Measurements from ENCODE around the gene SLC25A26.
A peak's percentile ranks its signal among the peaks of the same experiment; 100 is the strongest.

SLC25A26 gene

DNA sequence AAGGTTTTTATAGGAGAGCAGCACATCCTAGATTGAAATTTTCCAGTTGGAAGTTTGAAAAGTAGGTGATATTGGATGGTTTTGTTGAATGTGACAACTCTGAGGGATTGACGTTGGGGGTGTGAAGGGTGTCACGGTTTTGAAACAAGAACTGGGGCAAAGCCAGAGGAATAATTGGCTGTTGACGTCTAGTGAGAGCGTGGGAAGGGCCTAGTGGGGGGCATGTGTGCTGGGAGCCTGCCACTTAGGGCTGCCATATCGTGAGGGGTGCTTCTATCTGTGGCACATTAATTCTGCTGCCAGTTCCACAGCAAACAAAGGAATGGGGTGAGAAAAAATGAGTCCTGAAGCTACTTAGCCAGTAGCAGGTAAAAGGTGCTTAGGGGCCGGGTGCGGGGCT, 150.6 kb downstream of the SLC25A26 start:
- no peak for DNase-seq (ENCODE audit: low read depth in 2 of 2)

DNA sequence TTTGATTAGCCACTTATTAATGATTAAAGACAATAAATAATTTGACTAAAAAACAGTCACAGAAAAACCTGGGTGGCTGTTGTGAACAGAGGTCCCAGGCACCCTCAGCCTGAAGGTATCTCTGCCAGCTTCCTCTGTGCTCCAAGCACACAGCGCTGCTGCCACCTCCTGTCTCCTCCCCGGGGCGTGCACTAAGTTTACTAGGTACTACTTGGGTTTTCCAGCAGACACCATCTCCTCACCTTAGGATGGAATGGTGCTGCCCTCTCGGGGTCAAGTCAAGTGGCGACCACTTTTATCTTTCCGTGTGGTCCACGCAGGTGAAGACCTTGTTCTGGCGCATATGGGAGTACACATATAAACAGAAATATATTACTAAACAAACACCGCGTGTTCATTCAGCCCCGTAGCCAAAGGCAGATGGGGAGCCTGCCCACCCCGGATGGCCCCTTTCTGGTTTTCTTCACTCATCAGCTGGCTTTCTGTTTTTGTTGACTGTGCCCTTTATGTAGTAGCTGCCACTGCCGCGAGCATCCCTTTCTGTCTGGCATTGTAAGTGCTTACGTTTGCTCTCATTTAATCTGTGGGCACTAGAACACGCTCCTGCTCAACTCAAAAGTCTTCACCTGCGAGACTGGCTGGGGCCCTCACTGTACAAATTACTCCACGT, 152.0 kb downstream of the SLC25A26 start:
- no peak for DNase-seq (ENCODE audit: low read depth in 2 of 2)

DNA sequence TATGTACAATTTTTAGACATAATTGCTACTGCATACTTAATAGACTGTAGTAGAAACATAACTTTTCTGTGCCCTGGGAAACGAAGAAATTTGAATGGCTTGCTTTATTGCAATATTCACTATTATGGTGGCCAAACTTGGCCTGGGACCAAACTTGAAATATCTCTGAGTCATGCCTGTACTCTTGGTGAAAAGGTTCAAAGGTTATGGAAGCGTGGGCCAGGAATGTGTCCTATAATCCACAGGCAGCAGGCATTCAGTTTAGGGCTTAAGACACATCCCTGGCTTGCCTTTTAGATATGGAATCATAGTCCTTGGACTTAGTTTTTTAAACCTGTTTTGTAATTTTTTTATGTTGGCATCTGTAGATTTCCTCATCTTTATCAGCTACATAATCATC, 155.8 kb downstream of the SLC25A26 start:
- no peak for DNase-seq (ENCODE audit: low read depth in 2 of 2)

DNA sequence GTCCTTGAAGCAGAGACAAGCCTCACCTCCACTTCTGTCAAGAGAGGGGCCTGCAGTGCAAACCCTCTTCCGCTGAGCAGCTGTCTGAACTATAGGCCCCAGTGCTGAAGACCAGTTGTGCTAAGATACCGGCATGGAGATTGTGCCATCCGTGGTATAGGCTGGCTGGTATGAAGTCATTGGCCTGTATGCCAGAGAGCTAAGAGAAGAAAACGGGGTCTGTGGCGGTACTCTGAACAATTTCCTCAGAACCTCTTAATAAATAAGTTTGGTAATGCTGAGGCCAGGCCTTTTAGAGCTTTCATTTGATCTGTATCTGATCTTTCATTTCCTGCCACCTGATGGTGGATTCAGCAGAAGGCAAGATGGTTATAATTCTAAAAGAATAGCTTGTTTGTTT, 157.0 kb downstream of the SLC25A26 start:
- no peak for DNase-seq (ENCODE audit: low read depth in 2 of 2)

DNA sequence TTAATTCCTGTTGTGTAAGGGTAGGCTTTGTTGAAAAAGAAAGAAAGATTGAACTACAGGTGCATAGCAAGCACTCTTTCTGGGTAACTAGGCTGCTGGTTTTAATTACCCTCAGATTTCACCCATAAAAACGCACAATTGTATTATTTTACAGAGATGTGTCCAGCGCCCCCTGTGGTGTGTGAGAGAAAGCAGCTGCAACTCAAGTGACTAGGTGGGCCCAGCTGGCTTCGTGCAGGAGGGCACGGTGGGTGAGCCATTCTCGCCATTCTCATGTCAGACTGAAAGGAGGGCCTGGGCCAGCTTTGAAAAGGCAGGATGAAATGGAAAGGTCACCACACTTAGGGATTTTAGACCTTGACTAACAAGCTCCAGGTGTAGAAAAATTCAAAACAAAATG, 157.5 kb downstream of the SLC25A26 start:
- peak; percentile 19 to 37 for DNase-seq (ENCODE audit: low read depth in 2 of 2)

DNA sequence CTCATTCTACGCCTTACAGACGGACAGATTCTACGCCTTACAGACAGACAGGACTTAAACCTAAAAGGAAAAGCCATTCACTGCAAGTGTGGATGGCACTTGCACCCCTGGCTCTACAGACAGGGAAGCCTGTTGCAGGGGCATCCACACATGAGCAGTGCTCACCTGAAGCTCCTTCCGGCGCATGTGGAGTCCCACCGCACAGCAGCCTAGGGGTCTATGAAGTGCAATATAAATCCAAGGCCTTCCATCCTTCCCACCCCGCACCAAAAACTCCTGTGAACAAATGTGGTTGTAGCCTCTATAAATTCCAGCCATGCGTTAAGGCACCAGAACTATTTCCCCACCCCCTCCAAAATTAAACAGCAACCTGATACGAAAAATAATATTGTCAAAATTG, 158.8 kb downstream of the SLC25A26 start:
- no peak for DNase-seq (ENCODE audit: low read depth in 2 of 2)

DNA sequence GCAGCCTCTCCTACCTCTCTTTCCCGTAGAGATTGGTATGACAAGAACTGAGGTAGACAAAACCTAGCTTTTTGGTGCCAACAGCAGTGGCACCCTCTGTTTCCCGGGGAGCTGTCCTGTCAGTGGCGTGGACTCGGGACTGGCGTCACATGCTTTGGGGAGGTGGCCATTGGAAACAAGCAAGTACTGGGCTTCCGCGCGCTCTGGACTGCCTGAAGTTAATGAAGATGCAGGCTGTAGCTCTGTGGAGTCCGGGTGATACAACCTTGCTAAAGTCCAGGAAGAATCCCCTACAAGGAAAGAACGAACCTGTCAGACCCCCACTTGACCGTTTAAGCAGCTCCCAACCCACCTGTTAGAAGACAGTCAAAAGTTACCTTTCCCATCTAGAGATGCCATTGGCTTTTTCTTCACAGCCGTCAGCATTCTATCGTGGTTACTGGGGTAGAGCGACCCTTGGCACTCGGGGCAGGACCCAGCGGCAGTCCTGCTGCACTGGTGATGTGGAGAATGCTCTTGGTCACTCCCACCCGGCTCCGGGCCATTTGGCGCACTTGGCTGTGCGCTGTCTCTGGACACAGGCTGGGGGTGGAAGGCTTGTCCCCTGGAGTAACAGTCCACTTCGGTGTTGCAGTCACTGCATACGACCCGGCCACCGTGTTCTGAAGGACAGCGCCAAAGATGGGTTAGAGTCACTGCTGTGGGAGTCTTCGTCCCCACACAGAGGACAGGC, 159.6 kb downstream of the SLC25A26 start:
- no peak for DNase-seq (ENCODE audit: low read depth in 2 of 2)

DNA sequence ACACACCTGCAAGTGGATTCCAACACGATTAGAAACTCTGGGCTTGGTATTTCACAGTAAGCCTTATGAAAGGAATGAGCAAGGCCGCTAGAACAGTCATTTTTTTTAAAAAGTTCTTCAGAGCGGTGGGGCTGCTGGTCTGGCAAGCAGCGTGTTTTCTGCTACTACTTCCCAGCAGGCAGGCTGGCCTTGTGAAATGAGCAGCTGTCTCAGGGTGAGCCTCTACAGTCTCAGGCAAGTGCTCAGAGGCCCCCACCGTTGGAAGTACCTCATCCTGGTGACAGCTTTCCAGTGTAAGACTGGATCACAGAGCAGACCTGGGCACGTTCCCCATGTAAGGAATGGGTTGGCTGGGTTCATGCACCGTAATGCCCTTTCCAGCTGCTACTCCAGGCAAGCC, 160.8 kb downstream of the SLC25A26 start:
- no peak for DNase-seq (ENCODE audit: low read depth in 2 of 2)

DNA sequence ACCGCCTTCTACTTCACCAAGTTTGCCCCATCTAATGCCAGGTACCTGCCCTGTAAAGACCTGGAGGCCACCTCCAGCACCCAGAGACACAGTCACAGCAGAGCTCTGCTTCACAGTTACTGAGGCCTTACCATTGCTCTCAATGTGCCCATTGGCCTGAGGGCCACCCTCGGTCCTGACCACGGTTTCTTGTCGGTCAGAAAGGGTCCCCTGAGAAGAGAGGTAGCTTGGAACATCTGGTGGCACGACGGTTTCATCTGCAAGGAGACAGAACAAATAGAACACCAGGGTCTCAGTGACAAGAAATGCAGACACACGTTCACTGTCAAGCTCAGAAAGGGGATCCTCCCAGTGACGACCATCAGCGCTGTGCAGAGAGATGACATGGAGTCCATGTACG, 161.3 kb downstream of the SLC25A26 start:
- no peak for DNase-seq (ENCODE audit: low read depth in 2 of 2)

DNA sequence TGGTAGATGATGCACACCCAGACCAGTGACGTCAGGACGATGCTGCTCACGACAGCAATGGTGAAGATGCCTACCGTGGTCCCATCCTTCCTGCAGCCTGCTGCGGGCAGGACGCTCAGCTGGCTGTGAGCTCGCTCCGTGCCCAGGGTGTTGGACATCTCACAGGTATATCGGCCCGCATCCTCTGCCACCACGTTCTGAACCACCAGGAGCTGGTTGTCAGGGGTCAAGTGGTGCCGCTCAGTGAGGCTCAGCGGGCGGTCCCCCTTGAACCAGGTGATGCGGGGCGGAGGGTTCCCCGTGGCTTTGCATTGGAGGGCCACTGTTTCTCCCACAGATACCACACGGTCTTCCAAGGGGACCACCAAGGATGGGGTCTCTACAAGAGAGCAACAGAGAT, 162.2 kb downstream of the SLC25A26 start:
- DNase-seq (ENCODE audit: low read depth in 2 of 2) = no peak

DNA sequence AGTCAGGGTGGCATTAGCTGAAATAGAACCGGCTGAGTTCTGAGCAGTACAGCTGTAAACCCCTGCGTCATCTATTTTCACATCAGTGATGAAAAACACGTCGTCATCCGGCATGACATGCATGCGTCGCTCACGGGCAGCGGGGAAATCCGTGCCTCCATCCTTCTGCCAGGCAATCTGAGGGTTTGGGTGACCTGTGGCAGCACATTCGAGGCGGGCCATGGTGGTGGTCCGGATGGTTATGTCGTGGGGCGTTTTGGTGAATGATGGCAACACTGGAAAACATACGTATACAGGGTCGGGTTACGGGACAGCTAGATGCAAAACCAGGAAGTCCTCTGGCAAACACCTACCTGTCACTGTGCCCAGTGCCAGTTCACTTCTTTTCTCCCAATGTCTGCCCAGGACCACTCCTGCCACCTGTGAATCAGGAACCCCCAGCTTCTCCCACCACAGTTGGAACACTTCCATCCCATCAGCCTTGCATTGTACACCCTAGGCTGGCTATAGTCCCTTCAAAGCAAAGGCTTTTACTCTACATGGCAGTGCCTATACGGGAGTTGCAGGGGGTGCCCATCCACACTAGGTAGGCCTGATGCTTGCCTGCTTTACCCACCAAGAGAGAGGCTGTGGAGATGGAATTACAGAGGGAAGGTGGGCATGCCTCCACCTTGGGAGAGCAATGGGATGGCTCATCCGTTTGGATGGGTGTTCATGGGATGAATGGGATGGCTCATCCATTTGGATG, 163.4 kb downstream of the SLC25A26 start:
- DNase-seq (ENCODE audit: low read depth in 2 of 2) = no peak

DNA sequence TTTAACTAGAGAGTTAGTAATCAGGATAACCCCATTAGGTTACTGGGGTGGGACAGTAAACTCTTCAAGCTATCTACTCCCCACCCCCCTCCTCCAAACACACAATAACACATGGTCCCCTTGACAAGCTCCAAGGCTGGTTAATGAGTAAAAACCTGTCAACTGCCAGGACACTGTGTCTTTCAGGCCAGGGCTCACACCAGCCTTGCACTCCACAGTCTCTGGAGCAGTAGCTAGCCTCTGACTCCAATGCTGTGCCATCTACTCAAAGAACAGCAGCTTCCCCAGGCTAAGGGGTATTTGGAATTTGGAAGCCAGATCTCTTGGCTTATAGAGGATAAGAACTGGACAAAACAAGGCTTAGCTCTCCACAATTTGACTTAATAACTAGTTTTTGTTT, 164.3 kb downstream of the SLC25A26 start:
- no peak for DNase-seq (ENCODE audit: low read depth in 2 of 2)

DNA sequence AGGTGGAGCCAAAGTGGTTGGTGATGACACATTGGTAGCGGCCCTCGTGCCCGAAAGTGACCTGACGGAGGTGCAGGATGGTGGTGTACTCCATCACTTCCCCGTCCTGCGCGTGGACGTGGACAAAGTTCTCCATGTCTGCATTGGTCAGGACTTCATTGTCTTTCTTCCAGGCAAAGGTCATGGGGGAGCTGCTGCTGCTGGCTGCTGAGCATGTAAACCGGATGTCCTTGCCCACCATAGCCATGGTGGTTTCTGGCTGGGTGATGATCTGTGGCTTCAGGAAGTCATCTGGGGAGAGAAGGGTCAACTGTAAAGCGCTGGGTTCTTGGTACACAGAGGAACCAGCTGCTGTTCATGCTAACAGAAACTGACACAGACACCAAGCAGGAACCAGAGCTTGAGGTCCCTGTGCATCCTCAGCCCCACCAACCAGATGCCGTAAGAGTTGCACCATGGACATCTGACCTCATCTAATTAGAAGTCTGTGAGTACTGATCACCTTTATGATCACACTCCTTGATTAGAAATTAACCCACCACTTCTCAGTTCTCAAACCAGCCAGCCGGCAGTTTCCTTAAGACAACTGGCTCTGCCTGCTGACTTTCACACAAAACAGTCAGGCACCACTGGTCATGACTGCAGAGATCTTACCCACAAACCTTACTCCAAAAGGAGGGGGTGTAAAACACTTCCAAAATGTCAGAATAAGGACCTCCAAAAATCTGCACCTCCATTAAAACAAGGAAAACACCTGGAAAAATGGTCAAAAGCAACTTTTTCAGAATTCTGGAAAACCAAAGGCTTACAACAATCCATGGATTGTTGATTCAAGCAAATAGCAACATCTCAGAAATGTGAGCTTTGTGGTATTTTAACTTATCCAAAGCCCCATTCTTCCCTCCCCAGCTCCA, 165.5 kb downstream of the SLC25A26 start:
- DNase-seq (ENCODE audit: low read depth in 2 of 2) = no peak

DNA sequence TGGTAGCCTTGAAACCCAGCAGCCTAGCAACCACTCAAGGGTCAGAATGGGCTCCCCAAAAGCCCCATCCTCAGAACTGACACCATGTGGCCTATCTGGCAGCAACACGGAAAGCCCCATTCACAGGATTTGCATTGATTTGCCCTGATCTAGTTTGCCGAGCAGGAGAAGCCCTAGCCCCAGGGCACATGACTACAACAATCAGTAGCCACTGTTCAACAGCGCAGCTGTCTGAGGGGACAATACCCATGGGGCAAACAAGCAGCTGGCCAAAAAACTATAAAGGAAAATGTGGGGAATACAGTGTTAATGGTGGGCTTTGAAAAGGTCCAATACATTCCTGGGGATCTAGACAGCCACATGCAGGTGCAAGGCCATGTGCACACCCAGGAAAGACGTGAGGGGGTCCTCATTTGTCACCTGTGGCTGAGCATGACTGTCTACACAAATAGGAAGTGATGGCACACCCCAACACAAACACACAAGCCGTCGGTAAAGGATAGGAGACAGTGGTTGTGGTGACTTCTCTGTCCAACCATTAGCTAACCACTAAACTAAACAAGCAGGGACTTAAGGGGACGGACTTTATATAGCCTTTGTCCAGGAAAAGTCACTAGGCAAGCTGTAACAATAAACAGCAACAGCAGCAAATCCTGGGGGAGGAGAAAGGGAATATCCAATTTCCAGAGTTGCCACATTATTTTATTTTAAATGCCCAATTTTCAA, 166.3 kb downstream of the SLC25A26 start:
- no peak for DNase-seq (ENCODE audit: low read depth in 2 of 2)

DNA sequence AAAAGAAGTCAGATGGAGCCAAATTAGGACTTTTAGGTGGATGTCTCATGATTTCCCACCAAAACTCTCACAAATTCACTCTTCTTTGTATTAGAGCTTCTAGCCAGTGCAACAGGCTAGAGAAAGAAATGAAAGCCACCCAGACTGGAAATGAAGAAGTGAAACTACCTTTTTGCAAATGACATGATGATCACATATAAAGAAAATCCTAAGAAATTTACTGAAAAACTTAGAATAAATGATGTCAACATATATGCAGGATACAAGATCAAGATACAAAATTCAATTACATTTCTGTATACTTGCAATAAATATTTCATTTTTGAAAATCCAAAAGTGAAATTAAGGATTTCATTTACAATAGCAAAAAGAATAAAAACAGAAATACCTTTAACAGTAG, 169.2 kb downstream of the SLC25A26 start:
- no peak for DNase-seq (ENCODE audit: low read depth in 2 of 2)

DNA sequence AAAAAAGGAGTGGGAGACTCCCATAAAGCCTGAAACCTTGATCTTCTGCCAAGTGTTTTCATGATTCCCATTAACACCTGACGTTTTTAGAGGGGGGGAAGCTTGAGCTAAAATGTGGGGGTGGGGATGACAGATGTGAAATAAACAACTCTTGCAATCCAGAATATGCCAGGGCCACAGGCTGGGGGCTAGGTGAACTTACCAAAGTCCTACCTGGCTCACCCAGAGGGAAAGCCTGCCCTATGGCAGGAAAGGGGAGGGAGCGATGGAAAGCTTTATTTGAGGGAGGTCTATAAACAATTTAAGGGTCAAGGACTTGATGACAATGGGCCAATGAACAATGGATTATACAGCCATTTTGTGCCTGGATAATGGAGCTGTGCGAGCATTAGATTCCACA, 171.7 kb downstream of the SLC25A26 start:
- no peak for DNase-seq (ENCODE audit: low read depth in 2 of 2)

DNA sequence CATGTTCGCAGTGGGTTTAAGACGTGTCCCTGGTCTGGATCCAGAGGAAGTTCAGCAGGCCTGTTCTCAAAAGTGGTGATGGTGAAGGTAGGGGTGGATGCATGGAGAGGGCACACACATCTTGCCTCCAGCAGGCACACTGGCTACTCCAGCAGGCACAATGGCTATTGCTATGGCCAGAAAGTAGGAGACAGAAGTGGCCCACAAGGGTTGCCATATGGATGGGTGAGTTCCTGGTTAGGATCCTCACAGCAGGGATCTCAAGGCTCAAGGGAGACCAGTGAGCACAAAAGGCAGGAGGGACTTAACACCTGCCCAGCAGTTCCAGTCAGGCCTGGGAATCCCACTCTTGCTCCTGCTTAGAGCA, 172.1 kb downstream of the SLC25A26 start:
- no peak for DNase-seq (ENCODE audit: low read depth in 2 of 2)

DNA sequence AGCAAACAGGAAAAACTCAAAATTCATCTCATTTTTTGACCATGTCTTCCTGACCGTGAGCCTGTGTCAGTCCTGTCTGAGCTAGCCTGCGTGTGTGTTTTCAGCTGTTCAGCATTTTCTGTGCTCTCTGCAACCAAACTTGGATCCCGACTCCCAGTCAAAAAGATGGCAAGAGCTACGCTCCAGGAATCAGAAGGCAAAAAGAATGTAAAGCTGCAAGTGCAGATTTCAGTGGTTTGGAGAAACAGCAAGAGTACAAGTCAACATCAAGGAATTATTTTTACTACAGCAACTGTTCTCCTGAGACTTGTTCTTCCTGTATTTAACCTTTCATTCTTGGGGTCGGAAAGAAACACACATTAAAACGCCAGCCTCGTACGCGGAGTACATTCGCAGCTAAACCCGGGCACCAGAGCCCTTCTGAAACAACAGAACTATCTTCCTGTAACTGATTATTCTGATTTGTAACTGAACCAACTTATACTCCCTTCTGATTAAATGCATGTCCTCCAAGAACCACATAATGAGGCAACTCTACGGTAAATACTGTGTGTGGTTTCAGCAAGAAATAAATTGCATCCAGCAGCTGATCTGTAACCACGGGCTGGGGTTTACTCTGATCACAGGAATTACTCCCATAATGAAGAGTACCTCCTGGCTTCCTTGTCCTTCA, 172.7 kb downstream of the SLC25A26 start:
- no peak for DNase-seq (ENCODE audit: low read depth in 2 of 2)

DNA sequence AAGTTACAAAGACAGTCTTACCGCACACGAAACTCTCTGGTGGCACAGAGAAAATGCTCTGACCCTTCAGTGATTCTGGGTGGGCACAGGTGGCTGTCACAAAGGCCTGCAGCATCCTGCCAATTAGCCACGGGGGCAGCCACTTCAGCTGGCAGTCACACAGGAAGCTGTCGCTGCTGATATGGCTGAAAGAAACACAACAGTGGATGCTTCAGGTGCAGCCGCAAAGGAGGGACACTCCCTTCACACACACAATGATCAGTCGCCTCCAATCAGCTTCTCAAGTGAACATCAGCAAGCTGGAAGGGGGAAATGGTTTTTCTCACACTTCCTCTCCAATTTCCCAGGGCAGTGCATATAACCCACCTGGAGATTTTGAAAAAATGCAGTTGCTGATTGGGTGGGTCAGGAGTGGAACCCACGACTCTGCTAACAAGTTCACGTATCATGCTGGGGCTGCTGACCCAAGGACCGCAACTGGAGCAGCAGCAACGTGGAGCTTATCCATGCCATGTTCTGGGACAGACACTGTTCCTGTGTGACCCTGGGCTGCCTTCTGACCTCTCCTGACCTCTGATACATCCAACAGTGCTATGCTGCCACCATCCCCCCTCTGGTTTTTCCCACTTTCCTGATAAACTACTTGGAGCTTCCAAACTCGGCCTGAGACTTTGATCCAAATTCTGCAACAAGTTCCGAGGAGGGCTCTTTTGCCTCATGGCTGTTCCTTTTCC, 173.4 kb downstream of the SLC25A26 start:
- peak in 1 of 2 donors; percentile 19 for DNase-seq (ENCODE audit: low read depth in 2 of 2)

DNA sequence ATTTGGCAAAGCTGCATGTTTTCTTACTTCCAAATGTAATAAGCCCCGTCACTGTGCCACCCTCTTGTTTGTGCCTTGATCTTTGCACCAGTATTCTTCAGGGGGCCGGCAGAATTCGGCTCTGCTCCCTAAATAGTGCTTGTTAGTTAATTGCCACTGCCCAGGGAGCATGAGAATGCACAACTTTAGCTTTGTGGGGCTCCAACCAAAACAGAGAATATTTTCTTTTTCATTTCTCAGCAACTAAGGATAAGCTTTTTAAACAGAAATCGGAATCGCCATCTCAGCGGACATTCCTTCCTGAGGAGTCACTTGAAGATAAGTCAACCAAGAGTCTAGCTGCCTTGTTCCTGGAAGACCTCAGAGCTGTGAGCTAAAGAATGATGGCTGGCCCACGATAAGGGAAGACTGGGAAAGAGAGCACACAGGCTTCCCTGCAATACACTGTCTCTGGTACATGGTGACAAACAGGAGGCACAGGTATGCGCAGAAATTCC, 174.0 kb downstream of the SLC25A26 start:
- DNase-seq (ENCODE audit: low read depth in 2 of 2) = no peak
